Psoas muscle (tissue), 8 donors: ENCODE results near the gene RPL22. TPM values are rescaled to one million over a fixed set of nuclear protein-coding genes. Genes with fewer than 3 reads are reported as not detected.

ENCODE experiments used
- ATAC-seq, 4 donors: fragments of 200-7000 bp; cut with Tn5 transposase; one replicate each; pipeline ENCODE4 v1.9.1; 2020; ENCODE audit warnings: moderate library complexity in 3 of 4, mild to moderate bottlenecking in 2 of 4
- DNase-seq, 2 donors: peaks; one replicate each; pipeline ENCODE4 v3.0.0-alpha.2; 2020
- H3K27ac ChIP-seq: fragments of 200-600 bp; one replicate; pipeline ENCODE4 v1.8.0; 2022
- H3K27me3 ChIP-seq, 3 donors: fragments of 200-600 bp in 1 of 3; one replicate each; pipeline versions ENCODE4 v1.6.1 to v1.8.0; 2013 to 2022; ENCODE audit warnings: low read length in 2 of 3, mild to moderate bottlenecking in 2 of 3, moderate library complexity in 1 of 3; ENCODE audit not compliant: insufficient read depth in 3 of 3
- H3K36me3 ChIP-seq, 2 donors: fragments of 200-600 bp in 1 of 2; one replicate each; pipeline versions ENCODE4 v1.6.1 to v1.8.0; 2013 to 2022; ENCODE audit warnings: low read depth in 1 of 2, mild to moderate bottlenecking in 1 of 2, moderate library complexity in 1 of 2; ENCODE audit not compliant: insufficient read depth in 1 of 2
- H3K4me1 ChIP-seq: fragments of 200-600 bp; one replicate; pipeline ENCODE4 v1.8.0; 2022
- H3K4me3 ChIP-seq: fragments of 200-600 bp; one replicate; pipeline ENCODE4 v1.8.0; 2022; ENCODE audit warnings: mild to moderate bottlenecking
- H3K9me3 ChIP-seq: fragments of 200-600 bp; one replicate; pipeline ENCODE4 v1.8.0; 2022
- CTCF ChIP-seq: fragments of 200-600 bp; IDR thresholded peaks from one replicate; pipeline ENCODE4 v1.8.0; 2022; ENCODE audit warnings: antibody characterized with exemption
- WGBS, 3 donors: extraction: QIAGEN DNeasy Blood & Tissue Kit; methylation state at CpG; one replicate each; pipeline versions ENCODE4 v1.1.6 to v1.1.7; 2013; 5-methylcytosine and 5-hydroxymethylcytosine counted together
- intact Hi-C, 2 donors: fragments of 100-400 bp; cut with DNase I; formaldehyde crosslinking; loops; one replicate each; pipeline versions ENCODE4 v1.11.0 to v1.14.2; 2022
- polyA plus RNA-seq, 3 donors: library from polyadenylated mRNA; stranded (reverse); fragments of 200-250 nt; gene quantifications; one replicate each; pipeline ENCODE4 v1.2.3, GENCODE V29; 2013
- total RNA-seq, 4 donors: library from RNA; stranded (reverse); fragmentation: NEBNext Ultra II Directional in 2 of 4; extraction: Animal tissue kit (Norgen Biotek cat#: 25700) in 2 of 4; gene quantifications; one replicate each; pipeline versions ENCODE4 v1.2.1 to v1.2.4, GENCODE V29; 2021 to 2023
- donor health status: healthy with polysubstance abuse.
- donor health status: DM: no; HTN: no; CAD: no; lungs with moderate emphysema.
- donor health status: Bipolar disorder and iron deficiency.
- donor health status: healthy.
- donor health status: DM: yes; HTN: yes; CAD: no.
- donor health status: DM: no; HTN: no; CAD: no.
- donor health status: DM: no; HTN: no; CAD: no.
- donor health status: DM: yes; HTN: yes; CAD: no.

The RPL22 gene
- total and polyA plus RNA-seq, 7 donors: 285 to 417 (median 313) TPM

DNA sequence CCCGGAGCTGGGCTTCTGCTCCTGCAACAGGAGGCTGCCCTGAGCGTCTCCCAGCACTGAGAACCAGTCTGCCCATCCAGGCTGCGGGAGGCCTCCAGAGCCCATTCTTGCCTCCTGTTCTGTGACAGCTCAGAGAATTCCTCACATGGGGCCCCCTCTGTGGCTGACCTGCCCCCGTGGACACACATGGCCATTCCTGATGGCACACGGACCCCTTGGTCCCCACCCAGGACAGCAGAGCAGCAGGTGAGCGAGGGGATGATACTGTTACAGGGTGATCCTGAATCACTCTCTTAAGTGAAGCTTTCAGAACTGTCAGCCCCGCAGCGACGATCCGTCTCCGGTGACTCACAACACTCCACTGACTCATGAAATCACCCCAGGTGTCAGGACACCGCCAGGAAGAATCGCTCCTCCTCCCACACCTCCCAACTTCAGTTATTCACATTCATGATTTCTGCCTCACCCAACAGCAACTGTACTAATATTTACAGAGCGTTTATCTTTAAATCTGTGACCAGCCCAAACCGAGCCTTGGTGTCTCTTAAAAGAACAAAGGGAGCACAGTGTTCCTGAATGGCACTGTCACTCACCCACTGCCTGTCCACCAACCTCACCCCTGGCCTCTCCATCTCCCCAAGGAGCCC lies 41.7 kb downstream of the RPL22 start:
- no peaks in the 10 kb centered on the region for H3K9me3 ChIP-seq
- TF ChIP-seq CTCF: no peak
- H3K4me3 ChIP-seq: no peak overlapping the region
- WGBS, 3 donors: 61 to 64% (median 61%) methylated on average over 15 of the region's 15 CpGs
- ATAC-seq: no peak
- H3K27me3 ChIP-seq: peaks cover 0 to 32% (median 11%) of the 10 kb centered on the region in 3 donors
- no peak overlapping the region for H3K27ac ChIP-seq
- no peak for DNase-seq
- no peaks in the 10 kb centered on the region for H3K36me3 ChIP-seq
- no peaks in the 10 kb centered on the region for H3K4me1 ChIP-seq
- intact Hi-C loops: no loop called here

- no peaks in the 10 kb centered on the region for H3K9me3 ChIP-seq
- WGBS, 3 donors: 51 to 57% (median 52%) methylated on average over 2 of the region's 2 CpGs
- H3K36me3 ChIP-seq: no peaks in the 10 kb centered on the region
- no peak for TF ChIP-seq CTCF
- intact Hi-C loops: no loop called here
- H3K4me1 ChIP-seq: no peaks in the 10 kb centered on the region
- H3K27me3 ChIP-seq: peaks cover 0 to 29% (median 11%) of the 10 kb centered on the region in 3 donors
- no peak for DNase-seq
- H3K4me3 ChIP-seq: no peak overlapping the region
- no peak overlapping the region for H3K27ac ChIP-seq
- no peak for ATAC-seq
Measured at GRCh38 chr1:6157132-6157527, 42.3 kb downstream of the RPL22 start.

DNA sequence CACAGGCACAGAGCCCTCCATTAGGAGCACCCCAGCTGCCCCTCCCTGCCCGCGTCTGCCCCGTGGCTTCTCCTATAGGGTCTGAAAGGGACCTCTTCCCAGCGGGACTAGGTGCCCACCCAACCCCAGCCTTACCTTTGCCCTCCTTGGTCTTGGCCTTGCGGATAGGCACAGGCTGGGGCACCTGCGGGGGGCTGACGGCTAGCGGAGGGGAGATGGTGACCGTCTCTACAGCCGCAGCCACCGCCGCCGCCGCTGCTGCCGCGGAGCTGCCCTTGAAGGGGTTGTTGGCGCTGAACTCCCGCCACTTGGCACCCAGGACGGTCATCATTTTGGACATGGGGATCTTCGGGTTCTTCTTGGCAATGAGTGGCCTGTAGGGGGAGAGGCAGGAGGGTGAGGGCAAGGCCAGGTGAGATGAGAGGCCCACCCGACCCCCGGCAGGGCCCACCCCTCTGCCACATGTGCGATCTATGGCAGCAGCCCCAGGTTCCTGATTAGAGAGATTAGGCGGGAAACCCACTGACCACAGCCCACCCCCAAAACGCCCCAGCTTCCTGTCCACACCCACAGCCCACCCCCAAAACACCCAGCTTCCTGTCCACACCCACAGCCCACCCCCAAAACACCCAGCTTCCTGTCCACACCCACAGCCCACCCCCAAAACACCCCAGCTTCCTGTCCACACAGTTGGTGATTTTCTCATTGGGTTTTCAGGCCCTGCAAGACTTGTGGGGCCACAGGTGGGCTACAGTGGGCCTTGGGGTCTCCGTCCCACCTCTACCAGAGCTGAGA lies 44.7 kb downstream of the RPL22 start:
- intact Hi-C loops: no loop called here
- no peak for TF ChIP-seq CTCF
- DNase-seq: no peak
- 82 to 86% (median 82%) methylated on average over 26 of the region's 26 CpGs for WGBS, 3 donors
- H3K27me3 ChIP-seq: peaks cover 0 to 14% (median 8%) of the 10 kb centered on the region in 3 donors
- H3K36me3 ChIP-seq: no peaks in the 10 kb centered on the region
- H3K9me3 ChIP-seq: no peaks in the 10 kb centered on the region
- no peak overlapping the region for H3K27ac ChIP-seq
- H3K4me3 ChIP-seq: no peak overlapping the region
- peak in 1 of 4 donors; percentile 26 for ATAC-seq
- no peaks in the 10 kb centered on the region for H3K4me1 ChIP-seq

GRCh38 chr1:6152882-6153281 lies 46.5 kb downstream of the RPL22 start:
- H3K4me1 ChIP-seq: no peaks in the 10 kb centered on the region
- intact Hi-C loops: no loop called here
- no peaks in the 10 kb centered on the region for H3K36me3 ChIP-seq
- DNase-seq: no peak
- no peak for ATAC-seq
- WGBS, 3 donors: 35 to 40% (median 36%) methylated on average over 7 of the region's 7 CpGs
- H3K4me3 ChIP-seq: no peak overlapping the region
- no peak overlapping the region for H3K27ac ChIP-seq
- no peak for TF ChIP-seq CTCF
- peaks cover 0 to 32% (median 13%) of the 10 kb centered on the region in 3 donors for H3K27me3 ChIP-seq
- H3K9me3 ChIP-seq: no peaks in the 10 kb centered on the region
